HCT116 (cell line): ENCODE data around the gene F11. TPM values are rescaled to one million over a fixed set of nuclear protein-coding genes. Genes with fewer than 3 reads are reported as not detected.
"Not testable (repeated sequence)": the region's sequence is repeated elsewhere in the genome, so short reads cannot be mapped to it uniquely, and the experiment has no call there.

Experiments used
- ATAC-seq: fragments of 200-7000 bp; cut with Tn5 transposase; 2 replicates; pipeline ENCODE4 v1.9.1; 2020; ENCODE audit warnings: mild to moderate bottlenecking, moderate library complexity
- BruUV-seq: library from RNA; stranded (reverse); fragments of 400-500 nt; replicated peaks from 2 replicates; lab custom pipeline; 2021; lab: Mats Ljungman, UMichigan
- CTCF ChIA-PET: fragments of 300-600 bp; sonication (Branson Sonifier 250); formaldehyde crosslinking; loops from one replicate; lab custom pipeline; 2021; ENCODE audit warnings: antibody characterized with exemption; lab: Charles Lee
- POLR2A ChIA-PET: fragments of 300-600, 350-600 bp; sonication (Branson Sonifier 250); formaldehyde crosslinking; loops from one replicate; lab custom pipeline; 2021; ENCODE audit warnings: antibody characterized with exemption; lab: Charles Lee
- RAD21 ChIA-PET, 2 experiments: fragments of 300-600 bp; sonication (Branson Sonifier 250); formaldehyde crosslinking; loops; one replicate each; lab custom pipeline; 2023; ENCODE audit warnings: low total read pairs in 2 of 2; ENCODE audit not compliant: uncharacterized antibody in 2 of 2, unreplicated experiment in 2 of 2, low non-redundant PET in 1 of 2; lab: Charles Lee
- DNase-seq: peaks from one replicate; pipeline ENCODE4 v3.0.0-alpha.2; 2010; ENCODE audit warnings: low read depth, low spot score
- H2AFZ ChIP-seq: fragments of 200-600 bp; shearing (Covaris generic), sonication (generic); 2 replicates; pipeline ENCODE4 v1.6.1; 2017; ENCODE audit warnings: low read depth, mixed run types, mixed read lengths, antibody characterized with exemption, low read length; ENCODE audit not compliant: poor library complexity, severe bottlenecking
- H3K27ac ChIP-seq: 2 replicates; pipeline ENCODE4 v1.5.1; 2012; ENCODE audit warnings: low read depth, low read length
- H3K27me3 ChIP-seq: fragments of 200-600 bp; sonication (generic); 2 replicates; pipeline ENCODE4 v1.6.1; 2016; ENCODE audit warnings: mixed run types, low read length, mixed read lengths; ENCODE audit not compliant: insufficient read depth
- H3K36me3 ChIP-seq, 2 experiments: fragments of 200-500 bp in 1 of 2; fragments of 200-600 bp in 1 of 2; sonication (Bioruptor generic) in 1 of 2; sonication (generic) in 1 of 2; 2 replicates each; pipeline versions ENCODE4 v1.5.1 to v1.6.1; 2014 to 2016; ENCODE audit warnings: low read length in 2 of 2, inconsistent platforms in 1 of 2, mixed read lengths in 1 of 2, mixed run types in 1 of 2; ENCODE audit not compliant: insufficient read depth in 2 of 2, control insufficient read depth in 1 of 2
- H3K4me1 ChIP-seq, 2 experiments: fragments of 200-600 bp in 1 of 2; sonication (generic) in 1 of 2; 2 replicates each; pipeline versions ENCODE4 v1.5.1 to v1.6.1; 2012 to 2017; ENCODE audit warnings: low read length in 2 of 2, inconsistent platforms in 1 of 2, mild to moderate bottlenecking in 1 of 2, mixed read lengths in 1 of 2, mixed run types in 1 of 2, moderate library complexity in 1 of 2; ENCODE audit not compliant: insufficient read depth in 2 of 2, control insufficient read depth in 1 of 2
- H3K4me2 ChIP-seq: fragments of 200-600 bp; sonication (generic); 2 replicates; pipeline ENCODE4 v1.6.1; 2017; ENCODE audit warnings: mixed run types, low read length, mixed read lengths
- H3K4me3 ChIP-seq, 2 experiments: fragments of 200-600 bp in 1 of 2; sonication (generic) in 1 of 2; replicated peaks in 1 of 2; 2 replicates each; pipeline ENCODE4 v1.5.1; 2011 to 2016; ENCODE audit warnings: low read length in 2 of 2, control low read depth in 1 of 2, low read depth in 1 of 2, mild to moderate bottlenecking in 1 of 2, mixed read lengths in 1 of 2, mixed run types in 1 of 2
- H3K79me2 ChIP-seq: fragments of 200-600 bp; sonication (generic); 2 replicates; pipeline ENCODE4 v1.6.1; 2017; ENCODE audit warnings: mild to moderate bottlenecking, mixed run types, low read length, moderate library complexity, mixed read lengths; ENCODE audit not compliant: insufficient read depth
- H3K9ac ChIP-seq: fragments of 200-600 bp; sonication (generic); 2 replicates; pipeline ENCODE4 v1.6.1; 2016; ENCODE audit warnings: low read length, mixed read lengths
- H3K9me2 ChIP-seq: fragments of 200-600 bp; sonication (generic), shearing (Covaris generic); 2 replicates; pipeline ENCODE4 v1.6.1; 2017; ENCODE audit warnings: mixed run types, mild to moderate bottlenecking, moderate library complexity; ENCODE audit not compliant: insufficient read depth
- H3K9me3 ChIP-seq, 2 experiments: fragments of 200-500 bp in 1 of 2; fragments of 200-600 bp in 1 of 2; sonication (Bioruptor generic) in 1 of 2; sonication (generic) in 1 of 2; 2 replicates each; pipeline ENCODE4 v1.6.1; 2014 to 2017; ENCODE audit warnings: low read length in 2 of 2, mixed read lengths in 2 of 2, inconsistent platforms in 1 of 2, low read depth in 1 of 2, mild to moderate bottlenecking in 1 of 2, mixed run types in 1 of 2, moderate library complexity in 1 of 2; ENCODE audit not compliant: control insufficient read depth in 1 of 2, insufficient read depth in 1 of 2
- H4K20me1 ChIP-seq: fragments of 200-600 bp; sonication (generic), shearing (Covaris generic); 2 replicates; pipeline ENCODE4 v1.6.1; 2017; ENCODE audit warnings: mixed run types, mild to moderate bottlenecking, moderate library complexity; ENCODE audit not compliant: insufficient read depth
- CBX3 ChIP-seq: IDR thresholded peaks from 2 replicates; pipeline ENCODE4 v1.6.1; 2012; ENCODE audit warnings: low read depth
- CEBPB ChIP-seq: IDR thresholded peaks from 2 replicates; pipeline ENCODE4 v1.6.1; 2012; ENCODE audit warnings: low read depth
- EGR1 ChIP-seq: IDR thresholded peaks from 2 replicates; pipeline ENCODE4 v1.6.1; 2012; ENCODE audit warnings: low read depth
- ELF1 ChIP-seq: IDR thresholded peaks from 2 replicates; pipeline ENCODE4 v1.6.1; 2012; ENCODE audit warnings: low read depth, borderline replicate concordance
- EZH2 ChIP-seq: fragments of 200-600 bp; sonication (generic); IDR thresholded peaks from 2 replicates; pipeline ENCODE4 v1.6.1; 2017; ENCODE audit warnings: antibody characterized with exemption, mixed run types
- EZH2phosphoT487 ChIP-seq: fragments of 200-600 bp; IDR thresholded peaks from 2 replicates; pipeline ENCODE4 v1.6.1; 2018; ENCODE audit warnings: antibody characterized with exemption, borderline replicate concordance
- FOSL1 ChIP-seq: IDR thresholded peaks from 2 replicates; pipeline ENCODE4 v1.6.1; 2012; ENCODE audit warnings: low read depth
- POLR2AphosphoS5 ChIP-seq: IDR thresholded peaks from 2 replicates; pipeline ENCODE4 v1.6.1; 2011; ENCODE audit warnings: mild to moderate bottlenecking, low read depth, low read length, moderate library complexity
- RAD21 ChIP-seq: IDR thresholded peaks from 2 replicates; pipeline ENCODE4 v1.6.1; 2012; ENCODE audit warnings: low read depth, mild to moderate bottlenecking
- SIN3A ChIP-seq: IDR thresholded peaks from 2 replicates; pipeline ENCODE4 v1.6.1; 2012; ENCODE audit warnings: low read depth
- SP1 ChIP-seq: IDR thresholded peaks from 2 replicates; pipeline ENCODE4 v1.6.1; 2012; ENCODE audit warnings: low read depth
- SRF ChIP-seq: IDR thresholded peaks from 2 replicates; pipeline ENCODE4 v1.6.1; 2012; ENCODE audit warnings: low read depth
- TCF7L2 ChIP-seq: IDR thresholded peaks from 2 replicates; pipeline ENCODE4 v1.7.0; 2011; ENCODE audit warnings: borderline replicate concordance, inconsistent platforms; ENCODE audit not compliant: insufficient read depth, insufficient read length; ENCODE audit errors: extremely low read depth
- ZFX ChIP-seq: fragments of 450-650 bp; IDR thresholded peaks from 2 replicates; pipeline ENCODE4 v1.6.1; 2017
- intact Hi-C: fragments of 100-400 bp; cut with micrococcal nuclease; formaldehyde crosslinking; loops from 2 replicates; pipeline ENCODE4 v1.10.0; 2022
- total RNA-seq: library from RNA; stranded (reverse); gene quantifications from one replicate; pipeline ENCODE4 v1.2.1, GENCODE V29; 2021; ENCODE audit not compliant: unreplicated experiment
- TF ChIP-seq, protein P1 (sequence below): IDR thresholded peaks from 2 replicates; pipeline ENCODE4 v1.6.1; 2012

F11 gene
- total RNA-seq, 1 experiment from 2014 or later = not detected

DNA sequence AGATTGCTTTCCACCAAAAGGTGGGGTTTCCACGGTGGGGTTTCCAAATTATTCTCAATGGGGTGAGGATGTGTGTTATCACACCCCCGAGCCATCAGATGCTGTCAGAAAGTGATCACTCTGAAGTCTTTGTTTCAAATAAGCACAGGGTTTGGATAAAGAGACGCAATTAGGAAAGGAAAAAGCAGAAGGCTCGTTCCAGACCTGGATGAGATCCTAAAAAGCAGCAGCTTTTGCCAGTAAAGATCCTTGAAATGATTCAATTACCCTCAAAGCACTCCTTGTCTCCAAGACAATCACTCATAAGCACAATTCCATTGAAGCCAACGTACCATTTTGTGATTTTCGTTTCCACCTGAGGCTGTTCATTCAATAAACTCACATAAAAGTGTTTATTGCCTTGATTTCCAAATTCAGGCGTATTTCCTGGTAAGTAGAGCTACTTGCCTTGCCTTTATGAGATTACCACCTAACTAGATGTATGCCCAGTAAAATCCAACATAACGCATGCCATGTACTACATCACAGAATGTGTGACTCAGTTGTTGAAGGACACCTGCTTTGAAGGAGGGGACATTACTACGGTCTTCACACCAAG lies 5.2 kb downstream of the F11 start:
- H3K27ac ChIP-seq = no peak overlapping the region
- no peak overlapping the region for H3K4me3 ChIP-seq
- no peaks in the 10 kb centered on the region for H3K79me2 ChIP-seq
- no peak overlapping the region for H3K9ac ChIP-seq
- no peaks in the 10 kb centered on the region for H3K4me1 ChIP-seq
- H3K4me2 ChIP-seq = no peak overlapping the region
- H3K27me3 ChIP-seq = 0 out of 2 replicates have a peak, but pooled peaks cover 9% of the 10 kb centered on the region
- ChIA-PET CTCF (no interaction called here), POLR2A (no interaction called here), RAD21 (no interaction called here)
- DNase-seq (no peak), ATAC-seq (no peak)
- H3K36me3 ChIP-seq = no peaks in the 10 kb centered on the region
- no peak overlapping the region for H2AFZ ChIP-seq
- H4K20me1 ChIP-seq = no peaks in the 10 kb centered on the region
- H3K9me2 ChIP-seq = no peaks in the 10 kb centered on the region
- no TSS peak for BruUV-seq
- no peaks in the 10 kb centered on the region for H3K9me3 ChIP-seq
- intact Hi-C loops = no loop called here
- TF ChIP-seq CEBPB = no peak
- no peak for TF ChIP-seq RAD21
- TF ChIP-seq EZH2 = no peak
- TF ChIP-seq TCF7L2 = no peak
- no peak for TF ChIP-seq FOSL1
- no peak for TF ChIP-seq SP1
- TF ChIP-seq SRF = no peak
- TF ChIP-seq, protein P1, sequence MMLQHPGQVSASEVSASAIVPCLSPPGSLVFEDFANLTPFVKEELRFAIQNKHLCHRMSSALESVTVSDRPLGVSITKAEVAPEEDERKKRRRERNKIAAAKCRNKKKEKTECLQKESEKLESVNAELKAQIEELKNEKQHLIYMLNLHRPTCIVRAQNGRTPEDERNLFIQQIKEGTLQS = no peak
- TF ChIP-seq EZH2phosphoT487 = no peak

DNA sequence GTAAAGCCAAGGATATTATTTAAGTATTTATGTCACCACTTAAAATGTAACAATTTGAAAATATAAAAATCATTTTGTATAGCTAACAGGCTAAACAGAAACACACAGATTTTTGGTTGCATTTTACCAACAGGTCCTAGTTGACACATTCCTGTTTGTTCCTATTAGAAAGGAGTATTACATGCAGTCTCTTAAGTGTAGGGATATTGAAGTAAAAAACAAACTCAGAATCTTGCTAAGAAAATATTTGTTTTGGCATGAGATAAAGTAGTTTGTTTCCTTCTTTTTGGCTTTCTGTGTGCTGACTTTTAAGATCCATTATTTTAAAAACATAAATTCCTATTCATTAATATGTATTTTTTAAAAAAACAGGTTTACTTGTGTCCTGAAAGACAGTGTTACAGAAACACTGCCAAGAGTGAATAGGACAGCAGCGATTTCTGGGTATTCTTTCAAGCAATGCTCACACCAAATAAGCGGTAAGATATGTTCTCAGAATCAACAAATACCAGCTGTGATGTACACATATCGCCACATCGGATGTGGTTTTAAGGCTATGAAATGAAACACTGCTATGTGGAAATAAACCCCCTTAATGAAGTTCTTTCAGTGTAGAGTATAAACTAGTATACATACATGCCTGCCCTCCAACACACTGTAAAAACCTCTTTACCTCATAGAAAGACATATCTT lies 6.9 kb downstream of the F11 start:
- Histone ChIP-seq H2AFZ (no peak overlapping the region), H3K9ac (no peak overlapping the region), H3K9me2 (no peaks in the 10 kb centered on the region), H3K27me3 (0 out of 2 replicates have a peak, but pooled peaks cover 9% of the 10 kb centered on the region), H3K36me3 (no peaks in the 10 kb centered on the region), H3K4me1 (no peaks in the 10 kb centered on the region)
- ChIA-PET CTCF (no interaction called here), POLR2A (no interaction called here)
- ATAC-seq = no peak
- TF ChIP-seq ELF1 (no peak), ZFX (no peak), SIN3A (no peak), POLR2AphosphoS5 (no peak), EGR1 (no peak), CBX3 (no peak), EZH2 (no peak), EZH2phosphoT487 (no peak), CEBPB (no peak)
- TF ChIP-seq, all 23 proteins: peak for 0
- DNase-seq = no peak
- Histone ChIP-seq H4K20me1 (no peaks in the 10 kb centered on the region), H3K79me2 (no peaks in the 10 kb centered on the region), H3K4me2 (no peak overlapping the region), H3K9me3 (no peaks in the 10 kb centered on the region), H3K4me3 (no peak overlapping the region), H3K27ac (no peak overlapping the region)
- RAD21 ChIA-PET = no interaction called here
- no TSS peak for BruUV-seq
- intact Hi-C loops = no loop called here

DNA sequence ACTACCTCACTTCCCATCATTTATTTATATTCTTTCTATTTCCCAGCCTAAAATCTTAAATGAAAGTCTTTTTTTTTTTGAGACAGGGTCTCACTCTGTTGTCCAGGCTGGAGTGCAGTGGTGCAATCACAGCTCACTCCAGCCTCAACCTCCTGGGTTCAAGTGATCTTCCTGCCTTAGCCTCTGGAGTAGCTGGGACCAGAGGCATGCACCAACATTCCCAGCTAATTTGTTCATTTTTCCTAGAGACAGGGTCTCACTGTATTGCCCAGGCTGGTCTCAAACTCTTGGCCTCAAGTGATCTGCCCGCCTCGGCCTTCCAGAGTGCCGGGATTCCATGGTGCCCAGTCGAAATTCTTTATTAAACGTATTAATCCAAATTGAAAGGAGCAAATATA lies 7.4 kb downstream of the F11 start:
- BruUV-seq, H3K79me2 ChIP-seq, H3K9me3 ChIP-seq, H3K9ac ChIP-seq, CTCF ChIA-PET, POLR2A ChIA-PET, H3K27ac ChIP-seq, H4K20me1 ChIP-seq, H2AFZ ChIP-seq, DNase-seq, intact Hi-C loops, H3K36me3 ChIP-seq, H3K4me3 ChIP-seq, RAD21 ChIA-PET, H3K27me3 ChIP-seq, H3K4me1 ChIP-seq, ATAC-seq, H3K9me2 ChIP-seq, H3K4me2 ChIP-seq: not testable (repeated sequence)
